GM20000 (cell line): ENCODE results near the gene A1CF.

Experiments
- DNase-seq: peaks from one replicate; pipeline ENCODE4 v3.0.0; 2012; ENCODE audit warnings: low spot score
- CTCF ChIP-seq: IDR thresholded peaks from 2 replicates; pipeline ENCODE4 v1.5.1; 2012; ENCODE audit warnings: mild to moderate bottlenecking, control low read depth; ENCODE audit errors: extremely low read depth, missing control alignments

Gene A1CF

GRCh38 chr10:50846753-50847152 is 38.7 kb downstream of the A1CF start:
- no peak for DNase-seq
- no peak for TF ChIP-seq CTCF

- DNase-seq = no peak
- no peak for TF ChIP-seq CTCF
Observed at GRCh38 chr10:50837095-50837494, 48.3 kb downstream of the A1CF start.

- no peak for TF ChIP-seq CTCF
- DNase-seq = no peak
Observed at GRCh38 chr10:50832171-50832751, 53.2 kb downstream of the A1CF start.

- no peak for TF ChIP-seq CTCF
- DNase-seq = no peak
Observed at GRCh38 chr10:50830066-50830465, 55.4 kb downstream of the A1CF start.

- TF ChIP-seq CTCF = no peak
- no peak for DNase-seq
Observed at GRCh38 chr10:50824782-50825181, 60.6 kb downstream of the A1CF start.

- no peak for DNase-seq
- TF ChIP-seq CTCF = no peak
Observed at GRCh38 chr10:50823789-50824188, 61.6 kb downstream of the A1CF start.

- no peak for TF ChIP-seq CTCF
- no peak for DNase-seq
Observed at GRCh38 chr10:50809596-50809995, 75.8 kb downstream of the A1CF start.
